Large intestine (tissue), 3 donors: ENCODE results near the gene SCN4A. TPM values are rescaled to one million over a fixed set of nuclear protein-coding genes. Genes with fewer than 3 reads are reported as not detected.
"Not testable (repeated sequence)": the region's sequence is repeated elsewhere in the genome, so short reads cannot be mapped to it uniquely, and the experiment has no call there.

Experiments
- DNase-seq, 2 donors: peaks; one replicate each; pipeline versions ENCODE4 v3.0.0 to v3.0.0-alpha.2; 2013
- H3K27ac ChIP-seq: one replicate; pipeline ENCODE4 v1.5.1; 2013; ENCODE audit warnings: low read length
- H3K27me3 ChIP-seq: 2 replicates; pipeline ENCODE4 v1.6.1; 2013; ENCODE audit warnings: low read length; ENCODE audit not compliant: control insufficient read depth, insufficient read depth
- H3K36me3 ChIP-seq: 2 replicates; pipeline ENCODE4 v1.6.1; 2013; ENCODE audit warnings: low read length; ENCODE audit not compliant: control insufficient read depth, insufficient read depth
- H3K4me1 ChIP-seq: one replicate; pipeline ENCODE4 v1.6.1; 2013; ENCODE audit warnings: low read length; ENCODE audit not compliant: control insufficient read depth, insufficient read depth
- H3K4me3 ChIP-seq: one replicate; pipeline ENCODE4 v1.5.1; 2013; ENCODE audit warnings: low read length
- H3K9me3 ChIP-seq: one replicate; pipeline ENCODE4 v1.6.1; 2013; ENCODE audit warnings: mild to moderate bottlenecking, low read depth, low read length, moderate library complexity; ENCODE audit not compliant: control insufficient read depth
- WGBS: methylation state at CpG from one replicate; pipeline ENCODE4 v1.1.5; 2013; ENCODE audit warnings: low lambda C conversion rate; ENCODE audit not compliant: insufficient coverage; 5-methylcytosine and 5-hydroxymethylcytosine counted together
- polyA plus RNA-seq: library from polyadenylated mRNA; unstranded; fragments of 120-200 nt; gene quantifications from one replicate; pipeline ENCODE4 v1.2.1, GENCODE V29; 2013

SCN4A gene
- polyA plus RNA-seq, 1 donor = 0.22 TPM

- not testable (repeated sequence) for DNase-seq, H3K27me3 ChIP-seq, H3K4me3 ChIP-seq, H3K4me1 ChIP-seq, H3K36me3 ChIP-seq, H3K27ac ChIP-seq, H3K9me3 ChIP-seq
- WGBS = no CpG with 5 or more reads among the region's 9 CpGs
Measured at GRCh38 chr17:63922402-63922801, 50.3 kb downstream of the SCN4A start.

- not testable (repeated sequence) for DNase-seq, H3K27ac ChIP-seq
- WGBS = no CpG with 5 or more reads among the region's 5 CpGs
Measured at GRCh38 chr17:63920779-63921178, 51.9 kb downstream of the SCN4A start.

DNA sequence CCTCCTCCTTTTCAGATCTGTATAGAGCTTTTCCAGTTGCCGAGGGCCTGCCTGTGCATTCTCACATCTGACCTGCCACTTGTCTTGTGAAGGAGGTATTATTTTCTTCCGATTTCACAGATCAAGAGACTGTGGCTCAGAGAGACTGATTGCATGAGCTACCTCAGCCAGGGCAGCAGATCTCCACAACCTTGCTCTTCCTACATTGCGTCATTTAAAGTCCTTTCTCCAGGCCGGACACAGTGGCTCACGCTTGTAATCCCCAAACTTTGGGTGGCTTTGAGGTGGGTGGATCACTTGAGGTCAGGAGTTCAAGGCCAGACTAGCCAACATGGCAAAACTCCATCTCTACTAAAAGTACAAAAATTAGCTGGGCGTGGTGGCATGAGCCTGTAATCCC is 52.7 kb downstream of the SCN4A start:
- no CpG with 5 or more reads among the region's 6 CpGs for WGBS
- H3K27ac ChIP-seq, DNase-seq: not testable (repeated sequence)

More at GRCh38 chr17:63920779-63921178, 51.9 kb downstream of the SCN4A start:
- not testable (repeated sequence) for H3K4me3 ChIP-seq, H3K36me3 ChIP-seq, H3K27me3 ChIP-seq, H3K9me3 ChIP-seq, H3K4me1 ChIP-seq

DNA sequence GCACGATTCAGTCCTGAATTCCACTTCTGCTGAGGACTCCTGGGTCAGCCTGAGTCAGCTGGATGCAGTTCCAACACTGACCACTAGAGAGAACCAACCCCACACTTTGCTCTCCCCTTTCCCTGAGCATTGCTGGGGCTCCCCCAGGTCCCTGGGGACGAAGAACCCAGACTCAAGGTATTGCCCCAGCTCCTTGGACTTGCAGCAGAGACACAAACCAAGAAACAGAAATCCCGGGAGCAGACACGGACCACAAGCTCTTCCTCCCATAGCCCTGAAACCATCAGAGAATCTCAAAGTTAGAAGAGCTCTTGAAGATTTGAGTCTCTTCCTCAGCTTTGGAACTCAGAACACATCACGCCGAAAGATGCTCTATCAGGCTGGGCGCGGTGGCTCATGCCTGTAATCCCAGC is 53.4 kb downstream of the SCN4A start:
- no peaks in the 10 kb centered on the region for H3K9me3 ChIP-seq
- H3K4me1 ChIP-seq = no peaks in the 10 kb centered on the region
- H3K27me3 ChIP-seq = peaks cover 4% of the 10 kb centered on the region
- no CpG with 5 or more reads among the region's 8 CpGs for WGBS
- DNase-seq = peak; percentile 40 to 44
- no peaks in the 10 kb centered on the region for H3K36me3 ChIP-seq
- H3K27ac ChIP-seq = no peak overlapping the region
- no peak overlapping the region for H3K4me3 ChIP-seq

More for the DNA sequence above, 52.7 kb downstream of the SCN4A start:
- H3K9me3 ChIP-seq, H3K4me1 ChIP-seq, H3K4me3 ChIP-seq, H3K27me3 ChIP-seq, H3K36me3 ChIP-seq: not testable (repeated sequence)

DNA sequence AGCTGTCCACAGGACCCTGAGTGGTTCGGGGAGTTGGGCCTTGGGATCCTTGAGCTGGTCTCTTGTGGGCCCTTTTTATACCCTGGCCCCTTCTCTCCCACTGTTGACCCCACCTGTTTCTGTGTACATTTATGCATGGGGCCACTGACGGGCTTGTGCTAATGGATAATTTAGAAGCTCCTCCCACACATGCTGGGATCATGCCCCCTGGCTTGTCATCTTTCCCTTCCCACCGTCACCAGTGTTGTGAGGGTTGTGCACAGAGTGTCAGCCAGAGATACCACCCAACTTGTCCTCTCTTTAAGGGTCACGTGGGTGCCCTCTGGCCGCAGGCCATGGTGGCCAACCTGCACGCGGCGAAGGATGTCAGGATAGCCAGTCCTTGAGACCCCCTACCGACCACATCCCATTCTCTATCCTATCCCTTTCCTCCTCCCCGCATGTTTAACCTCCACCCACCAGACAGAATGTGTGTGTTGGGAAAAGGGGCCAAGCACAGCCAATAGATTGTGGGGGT is 53.9 kb downstream of the SCN4A start, which contains the start of gene GH1:
Gene GH1, minus strand, starts transcription at position 51 of the 517 bp plus-strand sequence. CDS start 63 bp downstream, outside the sequence.
- H3K4me1 ChIP-seq, H3K27ac ChIP-seq, H3K36me3 ChIP-seq, H3K27me3 ChIP-seq, DNase-seq, H3K9me3 ChIP-seq, H3K4me3 ChIP-seq: not testable (repeated sequence)
- 60% methylated on average over 1 of the region's 10 CpGs for WGBS

DNA sequence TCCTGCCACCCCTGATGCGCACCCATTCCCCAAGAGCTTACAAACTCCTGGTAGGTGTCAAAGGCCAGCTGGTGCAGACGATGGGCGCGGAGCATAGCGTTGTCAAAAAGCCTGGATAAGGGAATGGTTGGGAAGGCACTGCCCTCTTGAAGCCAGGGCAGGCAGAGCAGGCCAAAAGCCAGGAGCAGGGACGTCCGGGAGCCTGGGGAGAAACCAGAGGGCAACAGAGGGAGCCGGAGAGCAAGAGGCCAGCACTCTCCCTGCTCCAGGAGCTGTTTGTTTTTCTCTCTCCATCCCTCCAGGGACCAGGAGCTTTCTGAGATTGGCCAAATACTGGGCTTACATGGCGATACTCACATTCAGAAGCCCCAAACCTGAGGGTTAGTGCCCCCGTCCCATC is 54.4 kb downstream of the SCN4A start:
- peaks cover 4% of the 10 kb centered on the region for H3K27me3 ChIP-seq
- no peak overlapping the region for H3K4me3 ChIP-seq
- no peak for DNase-seq
- no peaks in the 10 kb centered on the region for H3K9me3 ChIP-seq
- H3K36me3 ChIP-seq = no peaks in the 10 kb centered on the region
- no CpG with 5 or more reads among the region's 10 CpGs for WGBS
- no peak overlapping the region for H3K27ac ChIP-seq
- H3K4me1 ChIP-seq = no peaks in the 10 kb centered on the region

- Histone ChIP-seq H3K27ac (no peak overlapping the region), H3K27me3 (peaks cover 4% of the 10 kb centered on the region), H3K36me3 (no peaks in the 10 kb centered on the region), H3K4me3 (no peak overlapping the region), H3K4me1 (no peaks in the 10 kb centered on the region), H3K9me3 (no peaks in the 10 kb centered on the region)
- WGBS = no CpG with 5 or more reads among the region's 13 CpGs
- DNase-seq = no peak
Measured at GRCh38 chr17:63917646-63918045, 55.1 kb downstream of the SCN4A start.

- not testable (repeated sequence) for DNase-seq, H3K9me3 ChIP-seq, H3K27me3 ChIP-seq, H3K4me1 ChIP-seq, H3K4me3 ChIP-seq, H3K27ac ChIP-seq, H3K36me3 ChIP-seq
- no CpG with 5 or more reads among the region's 11 CpGs for WGBS
Measured at GRCh38 chr17:63917206-63917605, 55.5 kb downstream of the SCN4A start.

DNA sequence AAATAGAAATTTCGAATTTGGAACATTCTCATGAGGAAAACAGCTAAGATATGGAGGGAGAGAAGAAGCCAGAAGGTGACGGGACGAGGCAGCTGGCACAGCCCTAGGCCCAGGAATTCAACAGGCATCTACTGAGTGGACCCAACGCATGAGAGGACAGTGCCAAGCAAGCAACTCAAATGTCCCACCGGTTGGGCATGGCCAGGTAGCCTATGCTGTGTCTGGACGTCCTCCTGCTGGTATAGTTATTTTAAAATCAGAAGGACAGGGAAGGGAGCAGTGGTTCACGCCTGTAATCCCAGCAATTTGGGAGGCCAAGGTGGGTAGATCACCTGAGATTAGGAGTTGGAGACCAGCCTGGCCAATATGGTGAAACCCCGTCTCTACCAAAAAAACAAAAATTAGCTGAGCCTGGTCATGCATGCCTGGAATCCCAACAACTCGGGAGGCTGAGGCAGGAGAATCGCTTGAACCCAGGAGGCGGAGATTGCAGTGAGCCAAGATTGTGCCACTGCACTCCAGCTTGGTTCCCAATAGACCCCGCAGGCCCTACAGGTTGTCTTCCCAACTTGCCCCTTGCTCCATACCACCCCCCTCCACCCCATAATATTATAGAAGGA is 56.0 kb downstream of the SCN4A start:
- Histone ChIP-seq H3K4me3 (no peak overlapping the region), H3K4me1 (no peaks in the 10 kb centered on the region), H3K27ac (no peak overlapping the region), H3K9me3 (no peaks in the 10 kb centered on the region), H3K36me3 (no peaks in the 10 kb centered on the region), H3K27me3 (peaks cover 4% of the 10 kb centered on the region)
- WGBS = 50% methylated on average over 1 of the region's 12 CpGs
- DNase-seq = no peak

GRCh38 chr17:63915753-63916152 is 57.0 kb downstream of the SCN4A start:
- WGBS = 100% methylated on average over 1 of the region's 10 CpGs

DNA sequence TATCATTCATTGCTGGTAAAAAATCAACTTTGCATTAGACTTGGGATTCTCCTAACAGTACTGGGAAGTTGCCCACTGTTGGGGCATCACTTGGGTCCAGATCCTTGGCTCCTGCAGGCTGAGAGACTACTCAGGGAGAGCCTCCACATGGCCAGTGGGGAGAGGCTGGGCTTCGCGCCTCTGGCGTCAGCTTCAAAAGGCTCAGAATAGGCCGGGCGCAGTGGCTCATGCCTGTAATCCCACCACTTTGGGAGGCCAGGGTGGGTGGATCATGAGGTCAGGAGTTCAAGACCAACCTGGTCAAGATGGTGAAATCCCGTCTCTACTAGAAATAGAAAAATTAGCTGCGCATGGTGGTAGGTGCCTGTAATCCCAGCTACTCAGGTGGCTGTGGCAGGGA is 58.2 kb downstream of the SCN4A start:
- H3K4me1 ChIP-seq = no peaks in the 10 kb centered on the region
- H3K36me3 ChIP-seq = no peaks in the 10 kb centered on the region
- H3K9me3 ChIP-seq = no peaks in the 10 kb centered on the region
- H3K27ac ChIP-seq = no peak overlapping the region
- H3K27me3 ChIP-seq = peaks cover 13% of the 10 kb centered on the region
- no peak overlapping the region for H3K4me3 ChIP-seq
- DNase-seq = no peak
- no CpG with 5 or more reads among the region's 7 CpGs for WGBS

More at GRCh38 chr17:63915753-63916152, 57.0 kb downstream of the SCN4A start:
- not testable (repeated sequence) for DNase-seq, H3K9me3 ChIP-seq, H3K27me3 ChIP-seq, H3K36me3 ChIP-seq, H3K4me1 ChIP-seq, H3K4me3 ChIP-seq, H3K27ac ChIP-seq
